ENCODE results near the gene TBL1X.

TBL1X gene

DNA sequence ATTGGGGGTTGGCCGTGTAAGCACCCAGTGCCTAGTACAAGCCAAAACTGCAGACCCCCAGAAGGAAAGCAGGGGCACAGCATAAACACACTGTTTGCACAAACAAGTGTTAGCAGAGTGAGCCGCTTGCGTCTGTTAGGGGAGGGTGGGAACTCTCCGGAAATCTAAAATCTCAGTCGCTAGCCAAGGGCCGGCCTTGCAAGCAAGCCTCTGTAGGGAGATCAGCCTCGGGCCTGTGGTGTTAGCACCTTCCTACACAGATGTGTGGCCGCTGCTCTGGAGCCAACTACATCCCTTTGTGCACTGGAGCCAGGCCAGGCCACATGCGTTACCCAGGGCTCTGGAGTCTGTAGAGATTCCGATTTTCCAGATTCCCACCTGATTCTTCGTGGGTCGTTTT lies 233.7 kb downstream of the TBL1X start:
- FAIRE-seq (no peak), DNase-seq (ENCODE audit: low spot score) (no peak)

DNA sequence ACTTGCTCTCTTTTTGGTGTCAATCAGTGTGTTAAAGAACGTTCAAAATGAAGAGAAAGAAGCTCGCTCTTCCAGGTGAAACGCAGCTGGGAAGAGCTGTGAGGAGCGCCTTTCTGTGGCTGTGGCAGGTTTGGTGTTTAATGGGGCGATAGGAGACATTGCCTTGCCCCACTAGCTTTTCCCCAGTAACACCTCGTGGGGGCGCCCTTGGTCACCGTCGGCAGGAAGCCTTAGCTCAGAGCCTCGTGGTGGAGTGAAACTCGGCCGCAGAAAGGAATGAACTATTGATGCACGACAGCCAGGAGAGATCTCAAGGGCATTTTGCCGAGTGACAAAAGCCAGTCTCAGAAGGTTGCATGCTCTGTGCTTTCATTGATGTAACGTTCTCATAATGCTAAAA lies 235.7 kb downstream of the TBL1X start:
- DNase-seq (ENCODE audit: low spot score) (no peak), FAIRE-seq (no peak)

DNA sequence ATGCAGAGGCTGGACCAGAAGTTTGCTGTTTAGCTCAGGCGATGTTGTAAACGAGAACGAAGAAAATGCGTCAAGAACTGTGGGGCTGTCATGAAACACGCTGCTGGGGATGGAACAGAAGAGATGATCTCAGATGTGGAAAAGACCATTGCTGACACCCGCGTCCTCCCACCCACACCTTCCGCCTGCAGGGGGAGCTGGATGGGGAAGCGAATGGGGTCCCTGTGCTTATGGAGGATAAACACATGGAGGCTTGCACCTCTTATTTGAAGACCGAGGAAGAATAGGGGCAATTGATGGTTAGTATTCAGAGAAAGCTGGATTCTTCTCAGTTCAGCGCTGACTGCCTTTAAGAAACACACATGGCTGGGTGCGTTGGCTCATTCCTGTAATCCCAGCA lies 236.9 kb downstream of the TBL1X start:
- no peak for FAIRE-seq
- DNase-seq (ENCODE audit: low spot score): no peak

DNA sequence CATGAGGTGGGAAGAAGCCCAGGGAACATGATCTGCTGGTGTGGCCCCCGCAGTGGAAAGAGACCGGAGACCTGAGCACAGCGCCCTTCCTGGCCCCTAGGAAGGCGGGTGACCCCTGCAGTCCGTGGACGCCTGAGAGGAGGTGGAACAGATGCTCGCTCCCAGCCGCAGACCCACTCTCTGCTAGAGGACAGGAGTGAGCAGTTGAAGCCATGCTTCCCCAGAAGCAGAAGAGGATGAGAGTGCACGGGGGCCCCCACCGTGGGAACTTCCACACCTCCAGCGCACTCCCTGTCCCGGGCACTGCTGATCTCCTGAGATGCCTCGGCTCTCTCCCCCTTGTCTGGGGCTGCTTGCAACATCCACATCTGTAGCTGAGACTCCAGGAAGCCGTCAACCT lies 238.5 kb downstream of the TBL1X start:
- no peak for DNase-seq (ENCODE audit: low spot score)
- FAIRE-seq: no peak

DNA sequence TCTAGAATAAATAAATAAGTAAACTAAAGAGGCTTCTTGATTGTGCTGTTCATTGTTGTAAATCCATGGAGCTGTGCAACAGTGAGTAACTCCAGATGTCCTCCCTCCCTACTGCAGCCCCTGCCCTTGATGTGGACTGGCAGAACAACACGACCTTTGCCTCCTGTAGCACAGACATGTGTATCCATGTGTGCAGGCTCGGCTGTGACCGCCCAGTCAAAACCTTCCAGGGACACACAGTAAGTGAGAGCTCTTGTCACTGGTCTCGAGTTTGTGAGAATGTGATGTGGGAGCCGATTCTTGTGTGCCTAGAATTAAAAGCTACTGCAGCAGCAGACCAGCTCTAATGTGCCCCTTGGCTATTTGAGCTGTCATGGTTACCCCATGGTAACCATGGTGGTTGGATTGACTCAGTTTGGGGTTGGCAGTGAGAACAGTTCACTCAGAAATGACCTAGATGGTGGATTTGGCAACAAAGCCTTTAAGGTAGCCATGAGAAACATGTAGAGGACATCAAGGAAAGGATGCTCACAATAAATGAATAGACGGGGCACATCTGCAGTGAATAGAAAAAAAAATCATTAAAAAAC lies 240.1 kb downstream of the TBL1X start:
- DNase-seq (ENCODE audit: low spot score): no peak
- no peak for FAIRE-seq

DNA sequence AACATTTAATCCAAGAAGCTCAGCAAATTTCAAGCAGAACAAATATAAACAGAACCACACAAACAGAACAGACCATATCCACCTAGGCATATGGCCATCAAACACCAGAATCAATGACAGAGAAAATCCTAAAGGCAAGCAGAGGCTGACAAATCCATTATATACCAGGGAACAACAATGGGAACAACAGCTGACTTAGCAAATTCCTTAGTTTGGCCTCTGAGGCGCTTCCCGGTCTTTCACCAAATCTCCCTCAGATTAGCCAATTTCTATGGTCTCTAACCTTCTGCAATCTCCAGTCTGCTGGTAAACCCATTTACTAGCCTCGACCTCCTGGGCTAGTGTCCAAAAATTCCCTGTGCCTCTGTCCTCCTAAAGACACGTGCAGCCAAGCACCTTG lies 241.6 kb downstream of the TBL1X start:
- DNase-seq (ENCODE audit: low spot score) (no peak), FAIRE-seq (no peak)

DNA sequence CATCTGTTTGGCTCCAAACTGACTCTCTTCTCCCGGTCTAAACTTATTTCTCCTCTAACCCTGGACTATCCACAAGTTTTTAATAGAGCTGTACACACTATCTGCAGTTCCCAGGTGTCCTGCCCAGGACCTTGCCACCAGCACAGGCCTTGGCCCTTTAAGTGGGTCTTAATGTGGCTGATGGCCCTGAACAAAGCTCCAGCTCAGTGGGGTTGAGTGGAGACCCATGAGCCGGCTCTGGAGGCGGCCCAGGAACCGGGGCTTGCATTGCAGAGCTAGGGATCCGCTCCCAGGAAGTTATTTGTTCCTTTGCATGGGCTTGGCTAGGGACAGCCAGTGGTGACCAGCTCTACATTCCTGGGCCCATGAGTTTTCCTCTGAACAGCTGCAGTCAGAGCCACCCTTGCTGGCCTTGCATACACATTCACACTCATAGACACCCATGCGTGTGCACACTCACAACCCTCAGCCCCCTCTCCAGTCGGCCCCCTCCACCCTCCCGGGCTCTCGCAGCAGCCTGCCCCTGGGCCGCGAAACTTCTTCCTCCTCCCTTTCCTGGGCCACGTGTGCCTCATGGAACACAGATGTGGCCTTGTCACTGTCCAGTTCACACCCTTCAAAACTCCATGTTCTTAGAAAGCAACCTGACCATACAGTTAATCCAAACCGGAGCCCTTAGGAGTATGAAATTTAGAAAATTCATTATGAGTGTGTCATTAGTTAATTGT lies 242.6 kb downstream of the TBL1X start:
- no peak for FAIRE-seq

DNA sequence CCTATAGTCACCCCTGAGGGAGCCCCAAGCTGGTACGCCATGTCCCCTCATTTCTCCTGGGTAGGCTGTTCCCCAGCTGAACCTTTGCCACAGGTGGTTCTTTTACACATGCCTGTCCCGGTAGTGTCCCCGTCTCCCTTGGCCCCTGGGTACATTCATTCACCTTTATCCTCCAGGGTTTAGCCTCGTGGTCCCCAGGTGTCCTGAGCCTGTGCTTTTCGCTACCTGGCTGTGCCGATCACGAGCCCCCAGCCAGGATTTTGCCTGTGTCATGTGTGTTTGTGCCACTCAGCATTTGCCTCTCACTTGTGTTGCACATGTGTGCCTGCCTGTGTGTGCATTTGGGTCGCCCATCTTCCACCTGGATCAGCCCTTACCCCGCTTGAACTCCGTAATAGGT lies 243.2 kb downstream of the TBL1X start:
- FAIRE-seq (no peak), DNase-seq (ENCODE audit: low spot score) (no peak)

More for the DNA sequence above, 242.6 kb downstream of the TBL1X start:
- DNase-seq (ENCODE audit: low spot score): no peak

DNA sequence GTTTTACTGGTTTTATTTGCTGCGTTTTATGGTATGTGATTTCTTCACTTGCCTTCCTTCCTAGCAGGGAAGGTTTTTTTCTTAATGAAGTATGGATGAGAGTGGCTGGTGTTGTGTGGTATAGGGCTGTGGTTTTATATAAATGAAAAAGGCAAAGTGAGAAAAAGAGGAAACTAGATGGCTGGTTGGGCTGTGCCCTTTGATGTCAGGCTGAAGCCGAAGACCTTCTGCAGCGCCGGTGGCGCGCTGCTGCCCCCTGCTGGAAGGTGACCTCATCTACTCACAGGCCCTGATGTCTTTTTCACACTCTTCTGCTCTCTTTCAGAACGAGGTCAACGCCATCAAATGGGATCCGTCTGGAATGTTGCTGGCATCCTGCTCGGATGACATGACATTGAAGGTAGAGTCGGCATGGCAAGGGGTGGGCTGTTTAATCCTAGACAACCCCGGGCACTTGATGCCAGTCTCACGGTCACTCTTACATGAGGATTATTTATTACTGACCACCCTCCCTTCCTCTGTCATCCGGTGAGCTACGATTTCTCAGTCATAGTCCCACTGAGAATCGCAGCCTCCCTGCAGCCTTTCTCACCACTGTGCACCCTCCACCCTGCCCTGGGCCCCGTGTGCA lies 244.2 kb downstream of the TBL1X start:
- DNase-seq (ENCODE audit: low spot score) (peak; percentile 43), FAIRE-seq (peak; percentile 72)

DNA sequence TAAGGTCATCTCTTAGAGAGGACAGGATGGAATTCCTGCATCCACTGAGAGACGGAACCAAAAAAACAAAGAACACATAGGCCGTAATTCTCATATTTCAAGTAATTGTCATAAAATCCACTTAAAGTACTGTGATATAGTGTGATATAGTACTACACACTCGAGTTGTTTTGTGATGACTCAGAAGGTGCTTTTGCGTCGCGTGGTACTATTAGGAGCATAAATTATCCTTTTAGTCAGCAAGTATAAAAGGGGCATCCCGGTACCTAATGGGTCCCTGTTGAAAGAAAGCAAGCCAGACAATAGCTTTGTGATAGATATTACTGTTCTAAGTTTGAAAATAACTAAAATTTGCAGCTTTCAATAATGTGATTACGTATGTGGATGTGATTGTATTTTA lies 245.5 kb downstream of the TBL1X start:
- FAIRE-seq: no peak
- no peak for DNase-seq (ENCODE audit: low spot score)

DNA sequence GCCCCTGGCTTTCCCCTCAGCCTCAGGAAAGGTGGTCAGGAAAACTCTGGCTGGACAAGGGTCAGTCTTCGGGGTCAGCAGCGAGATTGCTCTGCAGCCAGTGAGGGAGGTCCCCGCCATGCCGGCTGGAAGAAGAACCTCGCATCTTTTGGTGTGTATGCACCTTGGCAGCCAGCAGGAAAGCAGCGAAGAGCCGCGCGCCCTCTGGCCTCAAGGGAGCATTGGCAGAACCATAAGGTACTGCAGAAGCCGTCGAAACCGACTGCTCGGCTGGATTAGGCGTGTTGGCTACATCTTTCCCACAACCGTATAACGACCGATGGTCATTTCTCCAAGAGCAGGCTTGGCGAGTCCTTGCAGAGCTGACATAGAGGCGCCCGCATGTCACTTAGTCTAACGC lies 252.5 kb downstream of the TBL1X start:
- DNase-seq (ENCODE audit: low spot score) (no peak), FAIRE-seq (no peak)

DNA sequence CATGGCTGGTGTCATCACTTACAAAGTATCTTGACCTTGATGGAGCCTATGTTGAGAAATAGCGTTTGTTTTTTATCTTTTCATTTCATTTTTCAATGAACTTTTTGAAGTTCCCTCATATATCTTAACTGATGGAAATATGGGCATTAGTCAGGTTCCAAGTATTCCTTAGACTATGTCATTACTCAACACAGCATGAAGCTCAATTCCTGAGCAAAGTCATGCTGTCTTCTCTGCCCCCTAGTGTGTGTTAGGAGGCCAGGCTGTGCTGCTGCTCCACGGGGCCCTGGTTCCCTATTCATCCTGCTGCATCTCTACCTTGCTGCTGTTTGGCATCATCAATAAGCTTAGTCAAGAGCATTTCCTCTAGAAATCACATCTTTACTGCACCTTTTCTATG lies 259.9 kb downstream of the TBL1X start:
- DNase-seq (ENCODE audit: low spot score) (no peak), FAIRE-seq (no peak)

DNA sequence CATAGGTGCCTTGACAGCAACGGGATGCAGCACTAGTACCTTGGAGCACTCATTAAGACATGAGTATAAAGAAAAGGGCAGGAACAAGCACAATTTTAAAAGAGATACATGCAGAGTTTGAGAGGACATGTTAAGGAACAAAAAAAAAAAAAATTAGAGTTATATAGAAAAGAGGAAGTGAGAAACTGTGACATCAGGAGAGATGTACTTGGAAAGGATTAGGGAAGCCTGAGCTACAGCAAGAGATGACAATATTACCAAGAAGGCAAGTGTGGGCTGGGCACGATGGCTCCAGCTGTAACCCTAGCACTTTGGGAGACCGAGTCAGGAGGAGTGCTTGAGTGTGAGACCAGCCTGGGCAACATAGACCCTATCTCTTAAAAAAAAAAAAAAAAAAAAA lies 263.4 kb downstream of the TBL1X start:
- FAIRE-seq: no peak
- DNase-seq (ENCODE audit: low spot score): no peak

DNA sequence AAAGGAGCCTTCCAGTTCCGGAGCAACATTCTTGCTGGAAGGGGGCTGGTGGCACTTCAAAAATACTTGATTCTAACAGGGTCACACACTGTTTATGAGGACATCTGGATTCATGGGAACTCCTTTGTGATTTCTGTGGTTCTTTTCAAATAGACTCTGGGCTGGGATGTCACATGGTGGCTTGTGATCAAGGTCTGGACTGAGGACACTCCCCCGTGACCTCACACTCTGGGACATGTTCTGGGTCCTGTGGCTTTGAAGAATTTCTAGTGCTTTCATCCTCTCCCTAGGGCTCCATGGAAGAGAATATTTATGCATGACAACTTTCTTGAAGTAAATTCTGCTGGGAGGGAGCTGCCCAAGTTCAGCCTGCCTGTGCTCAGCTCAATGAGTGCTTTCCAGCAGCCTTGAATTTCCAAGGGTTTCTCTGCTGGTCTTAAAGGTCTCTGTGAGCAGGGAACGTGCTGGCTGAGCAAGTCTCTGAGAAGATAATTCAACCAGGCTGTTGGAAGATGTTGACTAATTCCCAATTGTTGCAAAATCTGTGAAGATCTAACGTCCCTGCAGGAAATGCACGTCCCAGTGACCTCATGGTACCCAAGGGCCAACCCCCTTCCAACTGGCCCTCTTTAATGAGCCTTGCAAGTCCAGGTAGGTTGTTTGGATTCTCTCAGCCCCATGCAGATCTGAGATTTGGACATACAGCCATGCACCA lies 264.5 kb downstream of the TBL1X start:
- DNase-seq (ENCODE audit: low spot score) (no peak), FAIRE-seq (no peak)

DNA sequence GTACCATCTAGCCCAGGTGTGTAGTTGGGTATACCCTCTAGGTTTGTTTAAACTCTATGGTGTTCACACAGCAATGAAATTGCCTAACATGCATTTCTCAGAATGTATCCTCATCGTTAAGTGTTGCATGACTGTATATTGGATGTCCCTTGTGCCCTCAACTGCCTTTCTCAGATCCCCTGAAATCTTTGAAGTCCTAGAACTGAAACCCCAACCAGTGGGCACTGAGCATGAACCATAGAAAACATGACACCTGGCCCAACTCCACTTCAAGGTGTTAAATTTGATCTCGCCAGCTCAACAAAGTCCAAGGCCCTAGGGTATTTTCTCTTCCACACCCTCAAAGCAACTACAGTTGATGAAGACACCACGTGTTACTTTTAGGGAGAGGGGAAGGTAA lies 265.2 kb downstream of the TBL1X start:
- FAIRE-seq: no peak
- no peak for DNase-seq (ENCODE audit: low spot score)

DNA sequence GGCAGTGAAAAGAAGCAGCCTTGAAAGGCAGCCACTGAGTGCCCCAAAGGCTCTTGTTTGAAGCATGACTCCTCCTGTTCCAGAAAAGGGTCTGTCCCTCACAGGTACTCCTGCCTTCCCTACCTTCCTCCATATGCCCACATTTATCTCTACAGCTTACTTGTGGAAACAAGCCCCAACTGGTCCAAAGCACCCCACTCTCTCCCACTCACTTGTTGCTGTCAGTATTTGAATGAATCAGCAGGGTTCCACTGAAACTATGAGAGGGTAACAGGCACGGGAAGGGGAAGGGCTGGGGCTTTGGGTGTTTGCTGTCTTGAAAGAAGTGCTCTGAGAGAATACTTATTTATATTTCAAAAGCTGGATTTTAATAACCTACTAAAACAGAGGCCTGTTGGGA lies 265.9 kb downstream of the TBL1X start:
- no peak for FAIRE-seq
- no peak for DNase-seq (ENCODE audit: low spot score)

DNA sequence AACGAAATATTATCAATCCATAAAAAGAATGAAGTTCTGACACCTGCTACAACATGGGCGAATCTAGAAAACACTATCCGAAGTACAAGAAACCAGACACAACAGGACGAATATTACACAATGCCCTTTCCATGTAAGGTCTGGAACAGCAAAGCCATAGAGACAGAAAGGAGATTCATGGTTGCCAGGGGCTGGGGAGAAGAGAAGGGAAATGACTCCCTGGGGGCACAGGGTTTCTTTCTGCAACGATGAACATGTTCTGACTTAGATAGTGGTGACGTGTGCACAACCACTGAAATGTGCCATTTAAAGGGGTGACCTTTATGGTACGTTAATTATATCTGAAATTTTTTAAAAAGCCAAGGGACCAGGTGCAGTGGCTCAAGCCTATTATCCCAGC lies 272.5 kb downstream of the TBL1X start:
- DNase-seq (ENCODE audit: low spot score): no peak
- no peak for FAIRE-seq

DNA sequence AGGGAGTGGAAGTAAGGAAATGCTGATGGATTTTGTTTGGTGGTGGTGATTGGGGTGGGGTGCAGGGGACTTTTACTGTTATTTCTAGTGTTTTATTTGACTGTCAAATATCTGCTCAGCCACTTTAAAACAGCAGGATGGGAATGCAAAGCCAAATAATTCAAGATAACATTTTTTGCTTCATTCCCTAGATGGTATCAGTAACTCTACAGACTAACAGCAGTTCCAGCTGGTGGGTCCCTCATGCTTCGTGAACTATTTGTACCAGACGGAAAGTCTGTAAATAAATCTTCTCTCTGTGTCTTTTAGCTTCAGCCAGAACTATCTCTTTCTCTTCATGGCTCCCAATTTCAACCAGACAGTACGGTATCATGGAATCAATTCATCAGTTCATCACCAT lies 273.3 kb downstream of the TBL1X start:
- DNase-seq (ENCODE audit: low spot score) (no peak), FAIRE-seq (no peak)

DNA sequence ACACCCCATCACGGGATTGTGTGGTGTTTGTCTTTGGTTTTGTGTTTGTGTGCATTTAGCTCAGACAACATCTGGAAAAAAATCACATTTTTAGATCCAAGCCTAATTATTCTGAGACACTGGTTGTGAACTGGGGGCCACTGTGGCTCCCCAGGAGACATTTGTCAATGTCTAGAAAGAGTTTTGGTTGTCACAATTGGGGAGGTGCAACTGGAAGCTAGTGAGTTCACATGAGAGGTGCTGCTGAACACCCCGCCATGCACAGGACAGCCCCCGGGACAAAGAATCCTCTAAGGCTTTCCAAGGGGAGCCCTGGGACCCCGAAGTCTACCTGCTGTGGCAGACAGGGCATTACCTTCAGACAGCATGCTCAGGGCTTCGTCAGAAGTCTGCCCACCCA lies 274.3 kb downstream of the TBL1X start:
- FAIRE-seq (no peak), DNase-seq (ENCODE audit: low spot score) (no peak)

DNA sequence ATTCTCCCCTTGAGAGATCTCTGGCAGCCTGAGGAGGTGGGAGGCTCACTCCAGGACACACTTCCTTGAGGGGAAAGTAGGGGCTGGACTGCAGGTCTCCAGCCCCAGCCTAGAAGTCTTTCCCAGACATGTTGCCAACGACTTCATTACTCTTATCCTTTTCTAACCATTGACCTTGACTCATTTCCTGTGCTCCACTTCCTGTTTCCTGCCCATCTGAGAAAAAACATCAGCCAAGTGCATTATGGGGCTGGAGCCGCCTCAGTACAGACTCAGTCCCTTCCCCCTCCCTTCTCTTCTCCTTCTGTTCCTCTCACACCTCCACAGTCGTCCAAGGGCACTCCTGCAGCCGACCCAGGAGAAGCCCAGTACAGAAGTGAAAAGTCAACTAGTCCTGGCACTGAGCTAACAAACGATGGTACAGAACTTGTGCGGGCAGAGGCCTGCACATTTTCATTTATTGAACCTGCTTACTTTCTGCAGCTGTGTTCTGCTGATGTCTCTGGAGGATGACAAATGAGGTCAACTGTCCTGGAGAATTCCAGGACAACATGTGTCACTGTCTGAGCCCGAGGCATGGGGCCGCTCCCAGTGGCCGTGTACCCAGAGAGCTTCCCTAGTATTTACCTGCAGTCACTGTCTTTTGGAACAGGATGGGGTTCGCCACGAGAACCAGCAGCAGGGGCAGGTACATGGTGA lies 280.7 kb downstream of the TBL1X start:
- FAIRE-seq (no peak), DNase-seq (ENCODE audit: low spot score) (peak; percentile 4)

DNA sequence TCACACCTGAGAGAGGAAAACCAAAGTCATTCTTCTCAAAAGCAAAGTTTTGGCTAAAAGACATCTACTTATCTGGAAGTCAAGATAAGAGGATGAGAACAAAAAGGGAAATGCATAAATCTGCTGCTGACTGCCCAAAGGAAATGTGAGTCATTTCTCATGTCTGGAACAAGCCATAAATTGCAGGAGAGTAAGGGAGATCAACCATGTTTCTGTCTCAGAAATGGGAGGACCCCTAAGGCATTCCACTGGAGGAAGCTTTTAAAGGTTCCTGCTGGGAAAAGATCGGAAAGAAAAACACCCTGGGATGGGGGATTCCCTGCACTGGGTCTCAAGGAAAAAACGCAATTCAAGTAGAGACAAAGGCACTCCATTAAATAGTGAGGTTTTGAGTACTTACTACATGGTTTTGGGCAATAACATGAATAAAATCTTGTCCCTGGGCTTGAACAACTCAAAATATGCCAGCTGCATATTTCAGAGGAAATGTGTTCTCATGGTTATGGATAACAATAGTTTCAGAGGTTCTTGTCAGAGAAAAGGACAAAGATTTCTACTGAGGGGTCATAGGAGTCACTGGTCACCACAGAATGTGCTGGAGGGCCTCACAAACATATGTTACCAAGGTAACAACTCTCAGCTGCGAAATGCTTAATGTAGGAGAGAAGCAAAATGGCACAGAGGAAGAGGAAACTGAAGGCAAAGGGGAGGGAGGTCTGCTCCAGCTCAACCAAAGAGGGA lies 281.5 kb downstream of the TBL1X start:
- DNase-seq (ENCODE audit: low spot score) (peak; percentile 8), FAIRE-seq (no peak)

Measured in RCC 7860 (cell line).